Skeletal muscle tissue (tissue), 4 donors: ENCODE data around the gene ARHGAP18. TPM values are rescaled to one million over a fixed set of nuclear protein-coding genes. Genes with fewer than 3 reads are reported as not detected.

Experiments used
- H3K27ac ChIP-seq: one replicate; pipeline ENCODE4 v1.7.0; 2013; ENCODE audit warnings: mild to moderate bottlenecking, low read depth, low read length, inconsistent platforms
- H3K27me3 ChIP-seq, 3 donors: one replicate each; pipeline ENCODE4 v1.7.0; 2013; ENCODE audit warnings: low read length in 3 of 3; ENCODE audit not compliant: control insufficient read depth in 3 of 3, insufficient read depth in 3 of 3
- H3K36me3 ChIP-seq, 3 donors: one replicate each; pipeline ENCODE4 v1.7.0; 2013; ENCODE audit warnings: low read length in 3 of 3; ENCODE audit not compliant: control insufficient read depth in 3 of 3, insufficient read depth in 3 of 3
- H3K4me1 ChIP-seq, 3 donors: one replicate each; pipeline ENCODE4 v1.7.0; 2013; ENCODE audit warnings: low read length in 3 of 3, mild to moderate bottlenecking in 3 of 3; ENCODE audit not compliant: control insufficient read depth in 3 of 3, insufficient read depth in 3 of 3
- H3K4me3 ChIP-seq, 3 donors: one replicate each; pipeline ENCODE4 v1.7.0; 2013; ENCODE audit warnings: low read length in 3 of 3
- H3K9ac ChIP-seq, 3 donors: one replicate each; pipeline ENCODE4 v1.7.0; 2013; ENCODE audit warnings: low read length in 3 of 3, mild to moderate bottlenecking in 3 of 3, moderate library complexity in 2 of 3, low read depth in 1 of 3
- H3K9me3 ChIP-seq, 3 donors: one replicate each; pipeline ENCODE4 v1.7.0; 2013; ENCODE audit warnings: low read length in 3 of 3; ENCODE audit not compliant: control insufficient read depth in 3 of 3
- total RNA-seq: library from RNA; depleted of rRNA; stranded (reverse); fragments of >200 nt; gene quantifications from one replicate; pipeline ENCODE4 v1.2.3, GENCODE V29; 2014
- donor health status: Osteomylitis.

The ARHGAP18 gene
- total RNA-seq, 1 donor from 2014 or later: 12.5 TPM

DNA sequence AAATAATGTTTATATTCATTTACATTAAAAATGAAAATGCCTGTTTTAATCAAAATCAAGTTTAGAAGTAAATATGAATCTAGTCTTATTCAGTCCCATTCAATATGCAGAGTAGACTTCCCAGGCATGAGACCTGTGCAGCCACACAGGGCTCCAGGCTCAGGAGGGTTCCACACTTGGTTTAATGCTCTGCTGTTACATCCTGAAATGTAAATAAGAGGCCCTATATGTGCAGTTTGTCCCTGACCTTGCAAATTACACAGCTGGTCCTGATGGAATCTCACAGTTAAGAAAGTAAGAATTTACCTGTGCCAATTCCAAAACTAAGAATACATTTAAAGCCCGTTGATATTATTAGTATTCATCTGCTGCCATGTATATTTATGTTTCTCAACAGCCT lies 79.4 kb downstream of the ARHGAP18 start:
- Histone ChIP-seq H3K9me3 (no peaks in the 10 kb centered on the region), H3K27me3 (no peaks in the 10 kb centered on the region), H3K9ac (no peak overlapping the region), H3K36me3 (peaks cover 0 to 5% (median 0%) of the 10 kb centered on the region in 3 donors), H3K27ac (no peak overlapping the region), H3K4me1 (peaks cover 0 to 7% (median 7%) of the 10 kb centered on the region in 3 donors), H3K4me3 (no peak overlapping the region)

- Histone ChIP-seq H3K36me3 (peaks cover 0 to 7% (median 0%) of the 10 kb centered on the region in 3 donors), H3K27ac (no peak overlapping the region), H3K27me3 (no peaks in the 10 kb centered on the region), H3K4me3 (no peak overlapping the region), H3K9ac (no peak overlapping the region), H3K4me1 (peaks cover 0 to 7% (median 7%) of the 10 kb centered on the region in 3 donors), H3K9me3 (no peaks in the 10 kb centered on the region)
These were observed 81.7 kb downstream of the ARHGAP18 start for GRCh38 chr6:129628101-129628815.

- peaks cover 0 to 7% (median 5%) of the 10 kb centered on the region in 3 donors for H3K36me3 ChIP-seq
- H3K9ac ChIP-seq: no peak overlapping the region
- H3K9me3 ChIP-seq: no peaks in the 10 kb centered on the region
- no peak overlapping the region for H3K4me3 ChIP-seq
- H3K27ac ChIP-seq: no peak overlapping the region
- H3K4me1 ChIP-seq: no peaks in the 10 kb centered on the region
- no peaks in the 10 kb centered on the region for H3K27me3 ChIP-seq
These were observed 85.5 kb downstream of the ARHGAP18 start for GRCh38 chr6:129624488-129624887.

- Histone ChIP-seq H3K9ac (no peak overlapping the region), H3K4me1 (no peaks in the 10 kb centered on the region), H3K9me3 (no peaks in the 10 kb centered on the region), H3K27me3 (no peaks in the 10 kb centered on the region), H3K4me3 (no peak overlapping the region), H3K36me3 (peaks cover 0 to 9% (median 5%) of the 10 kb centered on the region in 3 donors), H3K27ac (no peak overlapping the region)
These were observed 86.8 kb downstream of the ARHGAP18 start for GRCh38 chr6:129623008-129623732.

- no peaks in the 10 kb centered on the region for H3K4me1 ChIP-seq
- no peaks in the 10 kb centered on the region for H3K27me3 ChIP-seq
- no peaks in the 10 kb centered on the region for H3K9me3 ChIP-seq
- no peak overlapping the region for H3K9ac ChIP-seq
- H3K27ac ChIP-seq: no peak overlapping the region
- H3K36me3 ChIP-seq: peaks cover 0 to 11% (median 5%) of the 10 kb centered on the region in 3 donors
- H3K4me3 ChIP-seq: no peak overlapping the region
These were observed 88.7 kb downstream of the ARHGAP18 start for GRCh38 chr6:129621252-129621651.

GRCh38 chr6:129620234-129620610 lies 89.8 kb downstream of the ARHGAP18 start:
- H3K4me3 ChIP-seq: no peak overlapping the region
- H3K36me3 ChIP-seq: peaks cover 0 to 18% (median 5%) of the 10 kb centered on the region in 3 donors
- no peak overlapping the region for H3K27ac ChIP-seq
- H3K9ac ChIP-seq: no peak overlapping the region
- no peaks in the 10 kb centered on the region for H3K4me1 ChIP-seq
- H3K9me3 ChIP-seq: no peaks in the 10 kb centered on the region
- H3K27me3 ChIP-seq: no peaks in the 10 kb centered on the region

- no peaks in the 10 kb centered on the region for H3K9me3 ChIP-seq
- no peak overlapping the region for H3K9ac ChIP-seq
- no peaks in the 10 kb centered on the region for H3K27me3 ChIP-seq
- H3K4me3 ChIP-seq: no peak overlapping the region
- no peaks in the 10 kb centered on the region for H3K4me1 ChIP-seq
- H3K36me3 ChIP-seq: peaks cover 0 to 21% (median 5%) of the 10 kb centered on the region in 3 donors
- H3K27ac ChIP-seq: no peak overlapping the region
These were observed 90.3 kb downstream of the ARHGAP18 start for GRCh38 chr6:129619579-129620233.

DNA sequence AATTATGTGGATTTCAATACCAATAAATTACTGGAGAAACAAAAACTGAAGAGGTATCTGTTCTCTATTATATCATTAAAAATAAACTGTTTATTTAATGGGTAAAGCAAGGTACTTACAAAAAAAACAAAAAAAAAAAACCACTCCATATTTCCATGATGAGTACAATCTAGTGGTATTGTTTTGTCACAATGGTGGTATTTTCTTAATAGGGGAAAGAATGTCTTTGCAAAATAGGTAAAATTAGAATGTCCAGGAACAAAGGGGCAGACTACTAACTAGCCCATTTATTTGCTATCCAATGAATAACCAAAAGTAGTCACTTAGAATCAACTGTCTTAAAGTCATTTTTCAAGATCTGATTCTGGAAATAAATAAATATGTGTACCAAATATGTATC lies 92.0 kb downstream of the ARHGAP18 start:
- Histone ChIP-seq H3K4me3 (no peak overlapping the region), H3K27me3 (no peaks in the 10 kb centered on the region), H3K4me1 (no peaks in the 10 kb centered on the region), H3K27ac (no peak overlapping the region), H3K36me3 (peaks cover 0 to 16% (median 8%) of the 10 kb centered on the region in 3 donors), H3K9ac (no peak overlapping the region), H3K9me3 (no peaks in the 10 kb centered on the region)

DNA sequence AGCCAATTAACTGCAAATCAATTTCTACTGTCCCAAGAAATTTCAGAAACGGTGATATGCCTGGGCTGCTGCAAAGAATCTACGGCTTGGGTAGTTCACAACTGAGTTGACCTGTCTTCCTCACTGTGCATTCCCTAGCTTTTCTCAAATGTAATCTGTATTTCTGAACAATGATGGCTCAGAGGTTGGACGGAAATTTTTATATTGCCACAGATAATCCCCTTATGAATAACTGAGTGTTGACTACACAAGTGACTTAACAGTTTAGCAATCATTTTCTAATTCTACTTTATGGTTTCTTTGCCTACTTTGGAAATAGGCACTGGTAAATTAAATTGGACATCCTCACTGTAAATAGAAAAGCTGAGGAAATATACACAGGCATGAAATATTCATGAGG lies 94.5 kb downstream of the ARHGAP18 start:
- peaks cover 0 to under 1% (median 0%) of the 10 kb centered on the region in 3 donors for H3K4me1 ChIP-seq
- no peak overlapping the region for H3K4me3 ChIP-seq
- H3K27me3 ChIP-seq: no peaks in the 10 kb centered on the region
- no peak overlapping the region for H3K9ac ChIP-seq
- H3K27ac ChIP-seq: no peak overlapping the region
- peaks cover 0 to 21% (median 4%) of the 10 kb centered on the region in 3 donors for H3K36me3 ChIP-seq
- no peaks in the 10 kb centered on the region for H3K9me3 ChIP-seq

GRCh38 chr6:129615020-129615419 lies 95.0 kb downstream of the ARHGAP18 start:
- Histone ChIP-seq H3K9ac (no peak overlapping the region), H3K4me3 (no peak overlapping the region), H3K36me3 (peaks cover 0 to 21% (median 4%) of the 10 kb centered on the region in 3 donors), H3K27ac (no peak overlapping the region), H3K27me3 (no peaks in the 10 kb centered on the region), H3K9me3 (no peaks in the 10 kb centered on the region), H3K4me1 (peaks cover 0 to 5% (median 3%) of the 10 kb centered on the region in 3 donors)
